ENCODE data around the gene BDP1. TPM values are rescaled to one million over a fixed set of nuclear protein-coding genes. Genes with fewer than 3 reads are reported as not detected.
A peak's percentile ranks its signal among the peaks of the same experiment; 100 is the strongest.

BDP1 gene
- total RNA-seq, 1 donor from 2014 or later = 26.8 TPM

GRCh38 chr5:71586052-71586940 is 130.8 kb downstream of the BDP1 start:
- no peak for TF ChIP-seq CTCF (IDR thresholded peaks at IDR 0.05)
- Histone ChIP-seq H3K4me3 (peak overlapping the region; percentile 80), H3K36me3 (no peaks in the 10 kb centered on the region), H3K4me1 (peaks cover 21% of the 10 kb centered on the region), H3K27ac (peak overlapping the region; percentile 85), H3K27me3 (ENCODE audit: low read depth) (no peaks in the 10 kb centered on the region), H3K9me3 (no peaks in the 10 kb centered on the region)
- DNase-seq = no peak
- no peak for ATAC-seq
- intact Hi-C loops (cut with DNase I) = no loop called here

- intact Hi-C loops (cut with DNase I) = no loop called here
- DNase-seq (peak; percentile 99), ATAC-seq (peak; percentile 100)
- H3K27me3 ChIP-seq (ENCODE audit: low read depth) = no peaks in the 10 kb centered on the region
- no peaks in the 10 kb centered on the region for H3K9me3 ChIP-seq
- TF ChIP-seq CTCF (IDR thresholded peaks at IDR 0.05) = no peak
- H3K27ac ChIP-seq = peak within 1 kb of the TSS; percentile 85
- no peaks in the 10 kb centered on the region for H3K36me3 ChIP-seq
- peaks cover 21% of the 10 kb centered on the region for H3K4me1 ChIP-seq
- peak within 1 kb of the TSS; percentile 80 for H3K4me3 ChIP-seq
Measured at GRCh38 chr5:71586941-71587765, 131.7 kb downstream of the BDP1 start, which contains the start of gene MCCC2. Gene MCCC2, plus strand, starts transcription at chr5:71587340. Its CDS starts 86 bp downstream, at chr5:71587426.

GRCh38 chr5:71587766-71588532 is 132.5 kb downstream of the BDP1 start:
- Histone ChIP-seq H3K27ac (peak overlapping the region; percentile 85), H3K9me3 (no peaks in the 10 kb centered on the region), H3K27me3 (ENCODE audit: low read depth) (no peaks in the 10 kb centered on the region), H3K36me3 (no peaks in the 10 kb centered on the region), H3K4me1 (peaks cover 21% of the 10 kb centered on the region), H3K4me3 (peak overlapping the region; percentile 80)
- ATAC-seq (peak in 1 of 2 donors; percentile 15), DNase-seq (no peak)
- TF ChIP-seq CTCF (IDR thresholded peaks at IDR 0.05) = no peak
- intact Hi-C loops (cut with DNase I) = no loop called here

- intact Hi-C loops (cut with DNase I) = no loop called here
- Histone ChIP-seq H3K4me1 (peaks cover 21% of the 10 kb centered on the region), H3K36me3 (no peaks in the 10 kb centered on the region), H3K27ac (no peak overlapping the region), H3K4me3 (no peak overlapping the region), H3K27me3 (ENCODE audit: low read depth) (no peaks in the 10 kb centered on the region), H3K9me3 (no peaks in the 10 kb centered on the region)
- no peak for ATAC-seq
- DNase-seq = no peak
- no peak for TF ChIP-seq CTCF (IDR thresholded peaks at IDR 0.05)
Measured at GRCh38 chr5:71588533-71588885, 133.1 kb downstream of the BDP1 start.

GRCh38 chr5:71589903-71590302 is 134.5 kb downstream of the BDP1 start:
- intact Hi-C loops (cut with DNase I) = no loop called here
- no peaks in the 10 kb centered on the region for H3K27me3 ChIP-seq (ENCODE audit: low read depth)
- no peaks in the 10 kb centered on the region for H3K9me3 ChIP-seq
- peaks cover 21% of the 10 kb centered on the region for H3K4me1 ChIP-seq
- no peak for TF ChIP-seq CTCF (IDR thresholded peaks at IDR 0.05)
- ATAC-seq (no peak), DNase-seq (no peak)
- H3K4me3 ChIP-seq = no peak overlapping the region
- H3K27ac ChIP-seq = no peak overlapping the region
- peaks cover 6% of the 10 kb centered on the region for H3K36me3 ChIP-seq
